SK-N-SH (cell line): ENCODE data around the gene LRCH2. TPM values are rescaled to one million over a fixed set of nuclear protein-coding genes. Genes with fewer than 3 reads are reported as not detected.

ENCODE experiments used
- CTCF ChIA-PET: fragments of 300-600, 350-600 bp; formaldehyde crosslinking; extraction: SDS; loops from one replicate; lab custom pipeline; 2021; lab: Yijun Ruan, JAX
- POLR2A ChIA-PET: fragments of 350-600 bp; sonication (Branson Sonifier 250); formaldehyde crosslinking; extraction: SDS; loops from one replicate; lab custom pipeline; 2020; ENCODE audit warnings: antibody characterized with exemption, inconsistent platforms; lab: Yijun Ruan, JAX
- DNase-seq: peaks from one replicate; pipeline ENCODE4 v3.0.0; 2012
- H2AFZ ChIP-seq: fragments of 200-600 bp; sonication (generic); 2 replicates; pipeline ENCODE4 v1.8.1; 2016; ENCODE audit warnings: antibody characterized with exemption, mild to moderate bottlenecking, low read depth
- H3F3A ChIP-seq: fragments of 200-600 bp; sonication (generic); replicated peaks from 2 replicates; pipeline ENCODE3; 2016; ENCODE audit warnings: antibody characterized with exemption, mild to moderate bottlenecking; ENCODE audit not compliant: insufficient read depth
- H3K27ac ChIP-seq, 2 experiments: fragments of 200-500 bp in 1 of 2; fragments of 200-600 bp in 1 of 2; sonication (Bioruptor generic) in 1 of 2; sonication (generic), shearing (Covaris generic) in 1 of 2; 2 replicates each; pipeline versions ENCODE4 v1.5.1 to v1.6.1; 2014 to 2016; ENCODE audit warnings: low read depth in 2 of 2, inconsistent platforms in 1 of 2, low read length in 1 of 2, mild to moderate bottlenecking in 1 of 2, mixed read lengths in 1 of 2
- H3K27me3 ChIP-seq: fragments of 200-600 bp; sonication (generic), shearing (Covaris generic); 2 replicates; pipeline ENCODE4 v1.6.1; 2016; ENCODE audit warnings: mixed run types; ENCODE audit not compliant: insufficient read depth
- H3K36me3 ChIP-seq, 2 experiments: fragments of 200-500 bp in 1 of 2; fragments of 200-600 bp in 1 of 2; sonication (Bioruptor generic) in 1 of 2; sonication (generic) in 1 of 2; replicated peaks in 1 of 2; 2 replicates each; pipeline versions ENCODE3 to v1.5.1; 2014 to 2016; ENCODE audit warnings: low read length in 1 of 2, mild to moderate bottlenecking in 1 of 2; ENCODE audit not compliant: insufficient read depth in 2 of 2, control insufficient read depth in 1 of 2
- H3K4me1 ChIP-seq, 2 experiments: fragments of 200-500 bp in 1 of 2; fragments of 200-600 bp in 1 of 2; sonication (Bioruptor generic) in 1 of 2; sonication (generic), shearing (Covaris generic) in 1 of 2; 2 replicates each; pipeline versions ENCODE4 v1.5.1 to v1.6.1; 2014 to 2016; ENCODE audit warnings: low read depth in 1 of 2, low read length in 1 of 2, mixed run types in 1 of 2; ENCODE audit not compliant: insufficient read depth in 2 of 2, control insufficient read depth in 1 of 2
- H3K4me2 ChIP-seq: fragments of 200-600 bp; sonication (generic), shearing (Covaris generic); 2 replicates; pipeline ENCODE4 v1.6.1; 2017; ENCODE audit warnings: mixed run types
- H3K4me3 ChIP-seq, 2 experiments: fragments of 200-500 bp in 1 of 2; fragments of 200-600 bp in 1 of 2; sonication (Bioruptor generic) in 1 of 2; sonication (generic), shearing (Covaris generic) in 1 of 2; 2 replicates each; pipeline versions ENCODE4 v1.5.1 to v1.8.1; 2014 to 2016; ENCODE audit warnings: low read depth in 2 of 2, inconsistent platforms in 1 of 2, low read length in 1 of 2, mild to moderate bottlenecking in 1 of 2, mixed read lengths in 1 of 2, moderate library complexity in 1 of 2
- H3K79me2 ChIP-seq: fragments of 200-600 bp; sonication (generic); 2 replicates; pipeline ENCODE4 v1.8.1; 2017; ENCODE audit warnings: mild to moderate bottlenecking; ENCODE audit not compliant: insufficient read depth
- H3K9ac ChIP-seq: fragments of 200-600 bp; sonication (generic); 2 replicates; pipeline ENCODE4 v1.6.1; 2017; ENCODE audit warnings: mixed run types
- H3K9me2 ChIP-seq: fragments of 200-600 bp; sonication (generic); 2 replicates; pipeline ENCODE4 v1.6.1; 2017; ENCODE audit warnings: mixed run types
- H3K9me3 ChIP-seq: fragments of 200-600 bp; sonication (generic); 2 replicates; pipeline ENCODE4 v1.6.1; 2017; ENCODE audit warnings: mixed run types, mild to moderate bottlenecking, moderate library complexity
- H4K20me1 ChIP-seq: fragments of 200-600 bp; sonication (generic); 2 replicates; pipeline ENCODE4 v1.6.1; 2017; ENCODE audit warnings: mild to moderate bottlenecking, mixed run types; ENCODE audit not compliant: insufficient read depth
- EZH2phosphoT487 ChIP-seq: fragments of 200-600 bp; sonication (generic); IDR thresholded peaks from 2 replicates; pipeline ENCODE4 v1.6.1; 2017; ENCODE audit warnings: low read depth, mixed run types, mild to moderate bottlenecking, antibody characterized with exemption, moderate library complexity, borderline replicate concordance
- FOSL2 ChIP-seq: IDR thresholded peaks from 2 replicates; pipeline ENCODE4 v1.4.0; 2012; ENCODE audit warnings: low read depth, mild to moderate bottlenecking, moderate library complexity, borderline replicate concordance
- FOXJ3 ChIP-seq: sonication (generic); formaldehyde crosslinking; IDR thresholded peaks from 2 replicates; pipeline ENCODE4 v1.5.1; 2020; ENCODE audit warnings: mild to moderate bottlenecking, missing genetic modification reagents
- FOXM1 ChIP-seq: IDR thresholded peaks from 2 replicates; pipeline ENCODE4 v1.4.0; 2012; ENCODE audit warnings: low read depth, mild to moderate bottlenecking
- GABPA ChIP-seq: IDR thresholded peaks from 2 replicates; pipeline ENCODE4 v1.4.0; 2012; ENCODE audit warnings: low read depth, mild to moderate bottlenecking
- JUND ChIP-seq: IDR thresholded peaks from 2 replicates; pipeline ENCODE4 v1.4.0; 2012
- MEF2A ChIP-seq: IDR thresholded peaks from 2 replicates; pipeline ENCODE4 v1.4.0; 2012; ENCODE audit warnings: low read depth, borderline replicate concordance
- MXI1 ChIP-seq: IDR thresholded peaks from 2 replicates; pipeline ENCODE4 v1.6.1; 2012; ENCODE audit warnings: mild to moderate bottlenecking, low read depth, low read length, improper control_type of control experiment
- NRF1 ChIP-seq: IDR thresholded peaks from 2 replicates; pipeline ENCODE4 v1.6.1; 2012; ENCODE audit warnings: low read depth, mild to moderate bottlenecking, low read length
- RCOR1 ChIP-seq: fragments of 150-350 bp; IDR thresholded peaks from 2 replicates; pipeline ENCODE4 v1.6.1; 2017; ENCODE audit warnings: antibody characterized with exemption, low read length
- RFX5 ChIP-seq: IDR thresholded peaks from 2 replicates; pipeline ENCODE4 v1.6.1; 2012; ENCODE audit warnings: mild to moderate bottlenecking, improper control_type of control experiment, low read length
- RXRA ChIP-seq: IDR thresholded peaks from 2 replicates; pipeline ENCODE4 v1.4.0; 2012; ENCODE audit warnings: low read depth, mild to moderate bottlenecking, borderline replicate concordance
- SIN3A ChIP-seq: IDR thresholded peaks from 2 replicates; pipeline ENCODE4 v1.6.1; 2012; ENCODE audit warnings: low read depth, mild to moderate bottlenecking, low read length, moderate library complexity, borderline replicate concordance
- TEAD4 ChIP-seq: IDR thresholded peaks from 2 replicates; pipeline ENCODE4 v1.4.0; 2012; ENCODE audit warnings: mild to moderate bottlenecking, borderline replicate concordance; ENCODE audit not compliant: insufficient read depth
- WGBS: methylation state at CpG from one replicate; pipeline ENCODE4 v1.1.6; 2017; ENCODE audit warnings: low lambda C conversion rate; 5-methylcytosine and 5-hydroxymethylcytosine counted together
- polyA plus RNA-seq, 3 experiments: library from polyadenylated mRNA; depleted of rRNA; stranded (reverse); fragments of >200 nt; gene quantifications; 2 replicates each; pipeline ENCODE4 v1.2.3, GENCODE V29; 2012
- TF ChIP-seq, protein P1 (sequence below): IDR thresholded peaks from 2 replicates; pipeline ENCODE4 v1.4.0; 2012; ENCODE audit warnings: low read depth
- TF ChIP-seq, protein P2 (sequence below): IDR thresholded peaks from 2 replicates; pipeline ENCODE4; 2012
- TF ChIP-seq, protein P3 (sequence below): IDR thresholded peaks from 2 replicates; pipeline ENCODE4 v1.4.0; 2012; ENCODE audit warnings: low read depth, borderline replicate concordance

The LRCH2 gene
- polyA plus RNA-seq, 1 of the 3 experiments (the other 2 are of a cell fraction): 1.7 TPM

DNA sequence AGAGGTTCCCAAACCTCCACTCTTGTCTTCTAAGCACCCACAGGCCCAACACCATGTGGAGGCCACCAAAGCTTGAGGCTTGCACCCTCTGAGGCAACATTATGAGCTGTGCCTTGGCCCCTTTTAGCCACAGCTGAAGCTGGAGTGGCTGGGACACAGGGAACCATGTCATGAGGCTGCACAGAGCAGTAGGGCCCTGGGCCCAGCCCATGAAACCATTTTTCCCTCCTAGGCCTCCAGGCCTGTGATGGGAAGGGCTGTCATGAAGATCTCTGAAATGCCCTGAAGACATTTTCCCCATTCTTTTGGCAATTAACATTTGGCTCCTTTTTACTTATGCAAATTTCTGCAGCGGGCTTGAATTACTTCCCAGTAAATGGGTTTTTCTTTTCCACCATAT is 29.9 kb downstream of the LRCH2 start:
- Histone ChIP-seq H4K20me1 (no peaks in the 10 kb centered on the region), H3K4me2 (no peak overlapping the region), H3F3A (no peaks in the 10 kb centered on the region), H3K9me3 (no peaks in the 10 kb centered on the region), H3K36me3 (no peaks in the 10 kb centered on the region)
- POLR2A ChIA-PET: no interaction called here
- no peak for DNase-seq
- TF ChIP-seq GABPA (no peak), FOSL2 (no peak), FOXM1 (no peak), SIN3A (no peak), MXI1 (no peak), RFX5 (no peak), TEAD4 (no peak), NRF1 (no peak), JUND (no peak), RCOR1 (no peak), MEF2A (no peak), EZH2phosphoT487 (no peak), RXRA (no peak)
- TF ChIP-seq, protein P1, sequence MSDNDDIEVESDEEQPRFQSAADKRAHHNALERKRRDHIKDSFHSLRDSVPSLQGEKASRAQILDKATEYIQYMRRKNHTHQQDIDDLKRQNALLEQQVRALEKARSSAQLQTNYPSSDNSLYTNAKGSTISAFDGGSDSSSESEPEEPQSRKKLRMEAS: no peak
- TF ChIP-seq, protein P2, sequence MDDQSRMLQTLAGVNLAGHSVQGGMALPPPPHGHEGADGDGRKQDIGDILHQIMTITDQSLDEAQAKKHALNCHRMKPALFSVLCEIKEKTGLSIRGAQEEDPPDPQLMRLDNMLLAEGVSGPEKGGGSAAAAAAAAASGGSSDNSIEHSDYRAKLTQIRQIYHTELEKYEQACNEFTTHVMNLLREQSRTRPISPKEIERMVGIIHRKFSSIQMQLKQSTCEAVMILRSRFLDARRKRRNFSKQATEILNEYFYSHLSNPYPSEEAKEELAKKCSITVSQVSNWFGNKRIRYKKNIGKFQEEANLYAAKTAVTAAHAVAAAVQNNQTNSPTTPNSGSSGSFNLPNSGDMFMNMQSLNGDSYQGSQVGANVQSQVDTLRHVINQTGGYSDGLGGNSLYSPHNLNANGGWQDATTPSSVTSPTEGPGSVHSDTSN: no peak
- TF ChIP-seq, protein P3, sequence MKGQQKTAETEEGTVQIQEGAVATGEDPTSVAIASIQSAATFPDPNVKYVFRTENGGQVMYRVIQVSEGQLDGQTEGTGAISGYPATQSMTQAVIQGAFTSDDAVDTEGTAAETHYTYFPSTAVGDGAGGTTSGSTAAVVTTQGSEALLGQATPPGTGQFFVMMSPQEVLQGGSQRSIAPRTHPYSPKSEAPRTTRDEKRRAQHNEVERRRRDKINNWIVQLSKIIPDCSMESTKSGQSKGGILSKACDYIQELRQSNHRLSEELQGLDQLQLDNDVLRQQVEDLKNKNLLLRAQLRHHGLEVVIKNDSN: no peak
- TF ChIP-seq, all 33 proteins: peak for 0
- Histone ChIP-seq H3K27me3 (no peaks in the 10 kb centered on the region), H3K79me2 (no peaks in the 10 kb centered on the region), H3K4me3 (no peak overlapping the region), H3K4me1 (no peaks in the 10 kb centered on the region), H3K9me2 (no peaks in the 10 kb centered on the region), H3K27ac (no peak overlapping the region), H2AFZ (no peak overlapping the region), H3K9ac (no peak overlapping the region)
- WGBS: 39% methylated on average over 1 of the region's 1 CpG
- CTCF ChIA-PET: no interaction called here

DNA sequence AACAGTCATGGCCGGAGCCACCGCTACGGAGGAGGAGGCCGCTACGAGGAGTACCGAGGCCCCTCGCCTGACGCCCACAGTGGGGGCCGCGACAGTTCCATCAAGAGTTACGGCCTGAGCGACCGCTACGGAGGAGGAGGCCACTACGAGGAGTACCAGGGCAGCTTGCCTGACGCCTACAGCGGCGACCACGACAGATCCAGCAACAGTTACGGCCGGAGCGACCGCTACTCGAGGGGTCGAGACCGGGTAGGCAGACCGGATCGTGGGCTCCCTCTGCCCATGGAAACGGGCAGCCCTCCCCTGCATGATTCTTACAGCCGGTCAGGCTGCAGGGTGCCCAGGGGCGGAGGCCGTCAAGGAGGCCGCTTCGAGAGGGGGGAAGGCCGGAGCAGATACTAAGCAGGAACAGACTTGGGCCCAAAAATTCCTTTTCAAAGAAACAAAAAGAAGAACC is 41.6 kb downstream of the LRCH2 start:
- no peak for TF ChIP-seq MXI1
- no peak for TF ChIP-seq FOXJ3 (CRISPR knock-in tag)
- no peak for TF ChIP-seq MEF2A
- TF ChIP-seq, all 33 proteins: peak for 0
- ChIA-PET POLR2A (no interaction called here), CTCF (no interaction called here)
- no peaks in the 10 kb centered on the region for H3K36me3 ChIP-seq
- H3K4me1 ChIP-seq: no peaks in the 10 kb centered on the region; a peak in 1 of 4 replicates
- H2AFZ ChIP-seq: no peak overlapping the region
- DNase-seq: no peak
- H3K9ac ChIP-seq: no peak overlapping the region
- no peaks in the 10 kb centered on the region for H3K9me2 ChIP-seq
- H3K27me3 ChIP-seq: no peaks in the 10 kb centered on the region
- H3K27ac ChIP-seq: no peak overlapping the region
- H3K4me3 ChIP-seq: no peak overlapping the region
- WGBS: 65% methylated on average over 8 of the region's 35 CpGs
- no peaks in the 10 kb centered on the region for H4K20me1 ChIP-seq
- no peak overlapping the region for H3K4me2 ChIP-seq
- H3K9me3 ChIP-seq: no peaks in the 10 kb centered on the region
- no peaks in the 10 kb centered on the region for H3F3A ChIP-seq
- no peaks in the 10 kb centered on the region for H3K79me2 ChIP-seq
